H1 (cell line): ENCODE results near the gene FAR2. TPM values are rescaled to one million over a fixed set of nuclear protein-coding genes. Genes with fewer than 3 reads are reported as not detected.

Experiments
- CTCF ChIA-PET: fragments of 300-600 bp; sonication (Branson Sonifier 250); formaldehyde crosslinking; loops from one replicate; lab custom pipeline; 2021; ENCODE audit not compliant: partially characterized antibody; lab: Charles Lee
- POLR2A ChIA-PET: fragments of 300-600 bp; sonication (Branson Sonifier 250); formaldehyde crosslinking; loops from one replicate; lab custom pipeline; 2021; ENCODE audit warnings: inconsistent platforms; ENCODE audit not compliant: partially characterized antibody; lab: Charles Lee
- DNase-seq, 2 experiments: peaks; one replicate each; pipeline versions ENCODE4 v3.0.0 to v3.0.0-alpha.2; 2010 to 2022; ENCODE audit warnings: low spot score in 2 of 2, low read depth in 1 of 2, mixed read lengths in 1 of 2
- FAIRE-seq: peaks from 2 replicates; lab custom pipeline; 2011; peaks lifted over from hg19 to GRCh38; lab: Jason Lieb, UNC
- H2AFZ ChIP-seq: 2 replicates; pipeline ENCODE4 v1.8.1; 2012; ENCODE audit warnings: low read length, inconsistent platforms
- H2AK5ac ChIP-seq: 2 replicates; pipeline ENCODE4 v1.6.1; 2013; ENCODE audit warnings: low read depth, low read length
- H2BK120ac ChIP-seq: replicated peaks from 2 replicates; pipeline ENCODE3; 2013; ENCODE audit warnings: low read depth, low read length, inconsistent platforms
- H2BK12ac ChIP-seq: 2 replicates; pipeline ENCODE4 v1.6.1; 2013; ENCODE audit warnings: low read depth, low read length
- H2BK15ac ChIP-seq: 2 replicates; pipeline ENCODE4 v1.6.1; 2013; ENCODE audit warnings: low read length
- H2BK20ac ChIP-seq: 2 replicates; pipeline ENCODE4 v1.6.1; 2013; ENCODE audit warnings: low read length
- H2BK5ac ChIP-seq: 2 replicates; pipeline ENCODE4 v1.6.1; 2013; ENCODE audit warnings: low read depth, low read length
- H3K14ac ChIP-seq: 2 replicates; pipeline ENCODE4 v1.6.1; 2013; ENCODE audit warnings: inconsistent platforms; ENCODE audit not compliant: insufficient read length
- H3K18ac ChIP-seq: 2 replicates; pipeline ENCODE4 v1.6.1; 2013; ENCODE audit warnings: low read length; ENCODE audit errors: extremely low read depth
- H3K23ac ChIP-seq: 2 replicates; pipeline ENCODE4 v1.6.1; 2013; ENCODE audit warnings: inconsistent platforms; ENCODE audit not compliant: insufficient read length
- H3K23me2 ChIP-seq: 2 replicates; pipeline ENCODE4 v1.6.1; 2013; ENCODE audit warnings: low read depth, low read length
- H3K27ac ChIP-seq: 2 replicates; pipeline ENCODE4 v1.6.1; 2011; ENCODE audit warnings: low read depth, low read length, inconsistent platforms
- H3K27me3 ChIP-seq, 4 experiments: replicated peaks in 1 of 4; 1 replicate in 1 of 4; 2 replicates in 3 of 4; pipeline versions ENCODE4 v1.6.1 to v1.8.1; 2011 to 2013; ENCODE audit warnings: low read length in 3 of 4, mild to moderate bottlenecking in 3 of 4, inconsistent platforms in 2 of 4, mixed read lengths in 2 of 4, moderate library complexity in 1 of 4; ENCODE audit not compliant: control insufficient read depth in 3 of 4, insufficient read depth in 3 of 4; ENCODE audit errors: extremely low read depth in 1 of 4
- H3K36me3 ChIP-seq, 4 experiments: 2 replicates each; pipeline versions ENCODE4 v1.6.1 to v1.8.1; 2011 to 2013; ENCODE audit warnings: mild to moderate bottlenecking in 4 of 4, low read length in 3 of 4, moderate library complexity in 2 of 4, control low read depth in 1 of 4, inconsistent platforms in 1 of 4; ENCODE audit not compliant: insufficient read depth in 4 of 4, control insufficient read depth in 2 of 4
- H3K4ac ChIP-seq: replicated peaks from 2 replicates; pipeline ENCODE3; 2013; ENCODE audit warnings: low read length, low read depth, mixed read lengths, inconsistent platforms; ENCODE audit not compliant: insufficient read length
- H3K4me1 ChIP-seq, 4 experiments: replicated peaks in 1 of 4; 1 replicate in 1 of 4; 2 replicates in 3 of 4; pipeline versions ENCODE4 v1.6.1 to v1.8.1; 2011 to 2013; ENCODE audit warnings: low read length in 3 of 4, inconsistent platforms in 2 of 4, mixed read lengths in 1 of 4; ENCODE audit not compliant: insufficient read depth in 4 of 4, control insufficient read depth in 3 of 4
- H3K4me2 ChIP-seq, 2 experiments: 2 replicates each; pipeline versions ENCODE4 v1.6.1 to v1.8.1; 2011 to 2013; ENCODE audit warnings: low read depth in 2 of 2, low read length in 2 of 2, control low read depth in 1 of 2, inconsistent platforms in 1 of 2, mild to moderate bottlenecking in 1 of 2; ENCODE audit not compliant: insufficient read depth in 1 of 2
- H3K4me3 ChIP-seq, 4 experiments: fragments of 200-600, 300-600 bp in 1 of 4; sonication (generic), shearing (Covaris generic), sonication (Bioruptor Twin) in 1 of 4; 2 replicates each; pipeline versions ENCODE4 v1.5.1 to v1.8.1; 2011 to 2016; ENCODE audit warnings: low read length in 4 of 4, low read depth in 3 of 4, control low read depth in 2 of 4, inconsistent platforms in 2 of 4, mild to moderate bottlenecking in 2 of 4, mixed read lengths in 1 of 4, moderate library complexity in 1 of 4; ENCODE audit not compliant: insufficient read depth in 2 of 4; ENCODE audit errors: extremely low read depth in 1 of 4
- H3K56ac ChIP-seq: replicated peaks from 2 replicates; pipeline ENCODE3; 2013; ENCODE audit warnings: low read depth, mild to moderate bottlenecking, mixed read lengths, low read length, inconsistent platforms; ENCODE audit not compliant: insufficient read length
- H3K79me1 ChIP-seq: 2 replicates; pipeline ENCODE4 v1.6.1; 2013; ENCODE audit warnings: low read depth, low read length, control low read depth
- H3K79me2 ChIP-seq, 2 experiments: 2 replicates each; pipeline versions ENCODE4 v1.6.1 to v1.8.1; 2012 to 2013; ENCODE audit warnings: low read length in 2 of 2, mild to moderate bottlenecking in 2 of 2, inconsistent platforms in 1 of 2; ENCODE audit not compliant: insufficient read depth in 2 of 2, control insufficient read depth in 1 of 2
- H3K9ac ChIP-seq, 4 experiments: replicated peaks in 1 of 4; 1 replicate in 1 of 4; 2 replicates in 3 of 4; pipeline versions ENCODE4 v1.6.1 to v1.8.1; 2011 to 2013; ENCODE audit warnings: low read depth in 3 of 4, low read length in 3 of 4, control low read depth in 2 of 4, mild to moderate bottlenecking in 2 of 4, moderate library complexity in 2 of 4, inconsistent platforms in 1 of 4; ENCODE audit errors: extremely low read depth in 1 of 4
- H3K9me3 ChIP-seq, 2 experiments: 2 replicates each; pipeline versions ENCODE4 v1.6.1 to v1.8.1; 2012 to 2013; ENCODE audit warnings: mild to moderate bottlenecking in 2 of 2, moderate library complexity in 2 of 2, control low read depth in 1 of 2, inconsistent platforms in 1 of 2, low read depth in 1 of 2, low read length in 1 of 2, mixed read lengths in 1 of 2; ENCODE audit not compliant: insufficient read depth in 2 of 2
- H4K20me1 ChIP-seq, 2 experiments: replicated peaks in 1 of 2; 2 replicates each; pipeline versions ENCODE3 to v1.8.1; 2011 to 2013; ENCODE audit warnings: inconsistent platforms in 2 of 2, low read length in 2 of 2, mild to moderate bottlenecking in 1 of 2; ENCODE audit not compliant: insufficient read depth in 2 of 2, control insufficient read depth in 1 of 2
- H4K5ac ChIP-seq: 2 replicates; pipeline ENCODE4 v1.6.1; 2013; ENCODE audit warnings: low read length, low read depth, mixed read lengths, inconsistent platforms; ENCODE audit not compliant: insufficient read length
- H4K8ac ChIP-seq: 2 replicates; pipeline ENCODE4 v1.8.0; 2013; ENCODE audit warnings: mild to moderate bottlenecking, moderate library complexity, low read length, inconsistent platforms; ENCODE audit not compliant: insufficient read depth; ENCODE audit errors: extremely low read depth
- H4K91ac ChIP-seq: replicated peaks from 2 replicates; pipeline ENCODE3; 2013; ENCODE audit warnings: low read length, mixed read lengths, inconsistent platforms; ENCODE audit not compliant: insufficient read length
- BACH1 ChIP-seq: IDR thresholded peaks from 2 replicates; pipeline ENCODE4 v1.6.1; 2012; ENCODE audit warnings: low read length, improper control_type of control experiment
- BCL11A ChIP-seq, 2 experiments: IDR thresholded peaks; one replicate each; pipeline ENCODE4 v1.6.1; 2011; ENCODE audit warnings: low read depth in 2 of 2, low read length in 2 of 2, mild to moderate bottlenecking in 2 of 2
- CREB1 ChIP-seq: IDR thresholded peaks from 2 replicates; pipeline ENCODE4 v1.6.1; 2012; ENCODE audit warnings: inconsistent platforms
- GABPA ChIP-seq: IDR thresholded peaks from 2 replicates; pipeline ENCODE4 v1.6.1; 2011; ENCODE audit warnings: mild to moderate bottlenecking, low read length, moderate library complexity, borderline replicate concordance; ENCODE audit not compliant: insufficient read depth
- POLR2A ChIP-seq, 2 experiments: IDR thresholded peaks; 1 replicate in 1 of 2; 2 replicates in 1 of 2; pipeline ENCODE4 v1.6.1; 2011; ENCODE audit warnings: low read depth in 2 of 2, low read length in 2 of 2, mild to moderate bottlenecking in 2 of 2; ENCODE audit errors: control extremely low read depth in 1 of 2
- SP1 ChIP-seq: IDR thresholded peaks from 2 replicates; pipeline ENCODE4 v1.6.1; 2011; ENCODE audit warnings: low read depth, low read length
- TBP ChIP-seq: IDR thresholded peaks from 2 replicates; pipeline ENCODE4 v1.6.1; 2011; ENCODE audit warnings: low read depth, low read length, improper control_type of control experiment
- YY1 ChIP-seq: IDR thresholded peaks from 2 replicates; pipeline ENCODE4 v1.6.1; 2011; ENCODE audit warnings: low read depth, mild to moderate bottlenecking, low read length
- WGBS, 2 experiments: shearing (Covaris generic) in 1 of 2; methylation state at CpG; one replicate each; pipeline versions ENCODE4 v1.1.6 to v1.1.7; 2013 to 2015; ENCODE audit warnings: low lambda C conversion rate in 2 of 2, mixed read lengths in 2 of 2, inconsistent platforms in 1 of 2, low coverage in 1 of 2, missing lambda C conversion rate in 1 of 2; ENCODE audit not compliant: insufficient replicate concordance in 2 of 2, insufficient coverage in 1 of 2, insufficient read length in 1 of 2; ENCODE audit errors: extremely low coverage in 1 of 2, missing lambda C conversion rate in 1 of 2; 5-methylcytosine and 5-hydroxymethylcytosine counted together
- polyA plus RNA-seq, 7 experiments: library from polyadenylated mRNA; depleted of rRNA in 3 of 7; stranded (reverse) in 5 of 7; unstranded in 2 of 7; fragments of >200 nt in 5 of 7; fragments of 200-250 nt in 2 of 7; gene quantifications; 1 replicate in 5 of 7; 2 replicates in 1 of 7; 4 replicates in 1 of 7; pipeline versions ENCODE4 v1.2.1 to v1.2.3, GENCODE V29; 2011 to 2013; ENCODE audit warnings: missing spikeins in 2 of 7, mixed read lengths in 2 of 7
- total RNA-seq: library from RNA; stranded (reverse); fragmentation: NEBNext Ultra II Directional; extraction: Animal tissue kit (Norgen Biotek cat#: 25700); gene quantifications from 2 replicates; pipeline ENCODE4 v1.2.1, GENCODE V29; 2021

The FAR2 gene
- total and polyA plus RNA-seq, 2 of the 8 experiments (the other 6 are each of a cell fraction or from before 2014, with no cell fraction given), result 24.0 to 24.1 TPM

DNA sequence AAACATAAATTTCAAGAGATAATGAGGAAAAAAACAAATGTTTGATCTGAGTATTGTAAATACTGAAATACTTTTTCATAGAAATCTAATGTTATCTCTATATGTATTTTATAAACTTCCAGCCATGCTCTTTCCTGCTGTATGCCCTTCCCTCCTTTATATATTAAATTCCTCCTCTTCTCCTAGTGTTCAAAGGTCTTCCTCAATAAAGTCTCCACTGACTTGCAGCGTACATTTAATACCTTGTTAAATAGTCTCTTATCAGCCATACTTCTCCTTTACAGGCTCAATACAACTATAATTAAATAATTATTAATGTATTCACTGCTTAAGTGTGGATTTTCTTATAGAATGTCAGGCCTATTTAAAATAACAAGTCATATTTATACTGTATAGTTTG is 205.9 kb downstream of the FAR2 start:
- Histone ChIP-seq H4K5ac (no peak overlapping the region), H3K23me2 (no peaks in the 10 kb centered on the region), H3K56ac (no peak overlapping the region), H2AFZ (no peak overlapping the region), H3K4ac (no peak overlapping the region), H2BK15ac (no peak overlapping the region), H3K18ac (no peak overlapping the region), H4K8ac (no peak overlapping the region), H3K27me3 (no peaks in the 10 kb centered on the region), H3K79me1 (no peaks in the 10 kb centered on the region), H3K9ac (no peak overlapping the region), H4K91ac (no peak overlapping the region), H4K20me1 (no peaks in the 10 kb centered on the region), H2BK120ac (no peak overlapping the region), H3K4me2 (no peak overlapping the region), H3K14ac (no peak overlapping the region), H2AK5ac (no peak overlapping the region), H3K27ac (no peak overlapping the region), H3K4me1 (no peaks in the 10 kb centered on the region), H3K9me3 (no peaks in the 10 kb centered on the region), H3K36me3 (peaks cover 0 to 18% (median 4%) of the 10 kb centered on the region in 4 experiments; a peak in 3 of 8 replicates), H2BK5ac (no peak overlapping the region), H2BK12ac (no peak overlapping the region), H3K23ac (no peak overlapping the region), H3K79me2 (no peaks in the 10 kb centered on the region), H2BK20ac (no peak overlapping the region), H3K4me3 (no peak overlapping the region)
- no peak for DNase-seq
- TF ChIP-seq CREB1 (no peak), TBP (no peak), YY1 (no peak), BACH1 (no peak), SP1 (no peak), BCL11A (IDR thresholded peaks at IDR 0.05; ENCODE audit: low read depth in 2 of 2, low read length in 2 of 2) (no peak), GABPA (no peak), POLR2A (IDR thresholded peaks at IDR 0.05; ENCODE audit: control extremely low read depth in 1 of 2, low read depth in 2 of 2, low read length in 2 of 2) (no peak)
- FAIRE-seq, result no peak
- 96% methylated on average over 1 of the region's 1 CpG; no CpG with 5 or more reads in 1 of the 2 experiments for WGBS, 2 experiments
- CTCF ChIA-PET, result no interaction called here
- POLR2A ChIA-PET, result no interaction called here
